Measurements from ENCODE around the gene TRAF7.

GRCh38 chr16:2186064-2186463, 30.5 kb downstream of the TRAF7 start:
- TF ChIP-seq CTCF (IDR thresholded peaks at IDR 0.05) (no peak), EP300 (IDR thresholded peaks at IDR 0.05) (no peak)

Measured in upper lobe of left lung (tissue), 4 donors.